ENCODE measurements around the gene MARK3. TPM values are rescaled to one million over a fixed set of nuclear protein-coding genes. Genes with fewer than 3 reads are reported as not detected.

MARK3 gene
- total RNA-seq, 1 experiment from 2014 or later: 43.0 TPM

DNA sequence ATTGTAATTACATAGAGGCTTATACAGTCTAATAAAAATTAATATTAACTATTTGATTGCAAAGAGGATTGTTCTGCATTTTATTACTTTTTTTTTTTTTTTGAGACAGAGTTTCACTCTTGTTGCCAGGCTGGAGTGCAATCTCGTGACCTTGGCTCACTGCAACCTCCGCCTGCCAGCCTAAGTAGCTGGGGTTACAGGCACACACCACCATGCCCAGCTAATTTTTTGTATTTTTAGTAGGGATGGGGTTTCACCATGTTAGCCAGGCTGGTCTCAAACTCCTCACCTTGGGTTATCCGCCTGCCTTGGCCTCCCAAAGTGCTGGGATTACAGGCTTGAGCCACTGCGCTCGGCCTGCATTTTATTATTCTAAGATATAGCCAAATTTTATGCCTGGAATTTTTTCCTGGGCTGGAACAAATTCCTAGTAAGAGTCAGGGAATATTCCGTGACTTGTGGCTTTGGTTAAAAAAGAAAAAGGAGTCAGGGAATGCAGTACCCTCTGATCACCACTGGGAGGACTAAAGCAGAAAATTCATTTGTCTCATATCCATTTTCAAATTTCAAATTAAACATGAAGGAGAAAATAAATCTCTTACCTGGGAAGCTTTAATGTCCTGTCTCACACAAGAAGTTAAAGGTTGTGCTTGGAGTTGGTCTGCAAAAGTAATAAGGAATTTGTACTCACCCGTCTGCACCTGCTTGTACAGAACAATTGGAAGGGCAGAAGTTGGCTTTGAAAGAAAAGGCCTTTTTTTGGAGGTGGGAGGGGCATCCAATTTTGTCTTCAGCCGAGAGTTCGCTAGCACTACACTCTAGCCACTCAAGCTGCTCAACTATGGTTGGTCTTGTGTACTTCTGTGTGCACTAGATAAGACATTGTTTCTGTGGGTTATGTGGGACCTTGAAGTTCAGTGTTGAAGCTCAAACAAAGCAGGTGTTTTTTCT lies 8.7 kb downstream of the MARK3 start:
- DNase-seq (ENCODE audit: low spot score): peak; percentile 45

DNA sequence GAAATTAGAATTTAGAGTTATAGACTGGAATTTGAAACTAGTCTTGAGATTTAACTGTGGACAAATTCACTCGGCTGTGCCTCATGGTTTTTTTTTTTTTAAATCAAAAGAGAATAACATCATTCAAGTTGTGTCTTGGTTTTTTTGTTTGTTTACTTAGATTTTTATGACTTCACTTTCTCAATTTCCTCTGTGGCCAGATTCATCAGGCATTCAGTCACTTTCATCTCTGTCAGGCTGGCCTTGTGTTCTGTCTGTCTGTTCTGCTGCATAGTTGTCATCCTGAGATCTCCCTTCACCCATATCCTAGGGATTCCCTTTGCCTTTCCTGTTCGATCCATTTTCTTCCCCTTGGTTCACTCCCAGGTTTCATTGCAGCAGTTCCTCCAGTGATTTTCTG lies 10.0 kb downstream of the MARK3 start:
- DNase-seq (ENCODE audit: low spot score): no peak

DNA sequence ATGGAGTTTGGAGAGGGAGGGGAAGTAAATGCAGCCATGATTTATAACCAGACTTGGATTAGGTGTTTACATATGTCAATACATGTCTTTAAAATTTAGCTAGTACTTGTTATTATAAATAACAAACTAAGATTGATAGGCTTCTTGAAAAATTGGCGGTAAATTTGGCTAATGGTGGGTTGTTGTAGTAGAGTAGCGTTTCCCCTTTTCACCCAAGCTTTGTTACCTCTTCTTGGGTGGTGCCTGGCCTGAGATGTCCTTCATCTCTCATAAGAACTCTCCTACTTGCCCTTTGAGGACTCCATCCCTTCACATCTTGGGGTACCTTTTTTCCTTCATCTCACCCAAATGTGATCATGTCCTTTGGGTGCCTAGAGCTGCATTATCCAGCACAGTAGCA lies 11.2 kb downstream of the MARK3 start:
- no peak for DNase-seq (ENCODE audit: low spot score)

DNA sequence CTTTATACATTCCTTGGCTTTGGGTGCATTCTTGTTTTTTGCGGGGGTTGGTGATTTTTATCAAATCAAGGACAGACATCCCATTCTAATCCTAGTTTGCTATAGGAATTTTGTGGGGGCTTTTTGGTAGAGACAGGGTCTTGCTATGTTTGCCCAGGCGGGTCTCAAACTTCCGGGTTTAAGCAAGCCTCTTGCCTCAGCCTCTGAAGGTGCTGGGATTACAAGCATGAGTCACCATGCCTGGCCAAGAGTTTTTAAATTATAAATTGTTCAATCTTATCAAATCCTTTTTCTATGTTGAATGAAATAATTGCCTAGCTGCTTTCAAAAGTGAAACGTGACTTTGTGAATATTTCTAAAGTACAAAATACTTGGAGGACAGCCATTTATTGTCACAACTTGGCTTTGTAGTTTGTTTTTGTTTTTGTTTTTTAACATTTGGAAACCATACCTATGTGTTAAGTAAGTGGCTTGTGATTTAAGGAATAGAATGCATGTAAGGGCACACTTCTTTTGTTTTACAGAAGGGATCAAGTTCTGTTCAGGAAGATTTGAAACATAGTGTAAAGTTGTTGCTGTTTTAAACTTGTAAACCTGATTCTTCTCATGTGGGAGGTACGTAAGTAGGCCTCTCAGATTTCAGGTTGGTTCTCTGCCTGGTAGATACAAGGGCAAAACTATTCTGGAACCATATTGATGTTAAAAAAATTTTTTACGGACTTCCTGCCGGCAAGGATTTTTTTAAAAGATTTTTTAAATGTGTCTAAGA lies 13.4 kb downstream of the MARK3 start:
- DNase-seq (ENCODE audit: low spot score): no peak

DNA sequence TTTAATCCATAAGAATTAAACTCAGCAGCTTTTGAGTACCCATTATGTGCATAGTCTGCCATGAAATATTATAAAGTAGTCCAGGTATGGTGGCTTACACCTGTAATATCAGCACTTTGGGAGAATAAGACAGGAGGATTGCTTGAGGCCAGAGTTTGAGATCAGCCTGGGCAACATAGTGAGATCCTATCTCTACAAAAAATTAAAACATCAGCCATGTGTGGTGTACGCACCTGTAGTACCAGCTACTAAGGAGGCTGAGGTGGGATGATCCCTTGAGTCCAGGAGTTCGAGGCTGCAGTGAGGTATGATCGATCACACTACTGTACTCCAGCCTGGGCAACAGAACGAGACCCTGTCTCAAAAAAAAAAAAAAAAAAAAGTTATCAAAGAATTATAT lies 15.3 kb downstream of the MARK3 start:
- no peak for DNase-seq (ENCODE audit: low spot score)

DNA sequence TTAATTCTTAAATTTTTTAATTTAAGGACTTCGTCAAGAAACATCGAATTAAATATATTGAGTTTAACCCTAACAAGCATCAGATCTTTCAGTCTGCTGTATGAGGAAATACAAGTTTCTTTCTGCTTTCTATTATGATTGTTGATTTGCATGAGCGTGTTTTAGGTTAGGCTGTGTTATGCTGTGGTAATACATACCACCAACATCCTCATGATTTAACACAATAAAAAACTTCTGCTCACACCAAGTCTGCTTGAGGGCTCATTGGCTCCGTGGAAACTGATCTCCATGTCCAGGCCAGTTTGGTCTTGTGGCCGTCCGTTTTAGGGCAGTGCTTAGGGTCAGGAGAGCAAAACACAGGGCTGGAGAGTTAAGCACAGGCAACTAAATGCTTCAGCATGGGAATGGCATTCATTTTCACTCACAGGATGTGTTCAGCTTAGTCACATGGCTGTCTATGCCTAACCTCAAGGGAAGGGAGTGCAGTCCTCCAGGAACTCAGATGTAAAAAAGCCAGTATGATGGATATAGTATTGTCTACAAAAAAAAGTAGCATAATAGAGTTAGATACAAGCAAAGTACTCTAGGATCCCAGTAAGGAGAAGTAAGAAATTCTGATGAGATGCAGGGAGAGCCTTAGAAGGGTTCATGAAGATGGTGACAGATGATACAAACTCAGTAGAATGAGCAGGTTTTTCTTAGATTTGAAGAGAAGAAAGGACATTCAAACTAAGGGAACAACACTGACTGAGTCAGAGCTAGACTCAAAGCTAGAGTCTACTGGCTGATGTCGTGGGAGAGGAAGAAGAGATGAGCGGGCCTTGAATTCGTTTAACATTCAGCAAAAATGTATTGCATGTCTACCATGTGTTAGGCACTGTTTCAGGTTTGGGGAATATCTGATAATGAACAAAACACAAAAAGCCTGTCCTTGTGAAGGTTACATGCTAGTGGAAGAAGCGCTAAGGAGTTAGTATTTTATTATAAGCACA lies 16.3 kb downstream of the MARK3 start:
- DNase-seq (ENCODE audit: low spot score): no peak

DNA sequence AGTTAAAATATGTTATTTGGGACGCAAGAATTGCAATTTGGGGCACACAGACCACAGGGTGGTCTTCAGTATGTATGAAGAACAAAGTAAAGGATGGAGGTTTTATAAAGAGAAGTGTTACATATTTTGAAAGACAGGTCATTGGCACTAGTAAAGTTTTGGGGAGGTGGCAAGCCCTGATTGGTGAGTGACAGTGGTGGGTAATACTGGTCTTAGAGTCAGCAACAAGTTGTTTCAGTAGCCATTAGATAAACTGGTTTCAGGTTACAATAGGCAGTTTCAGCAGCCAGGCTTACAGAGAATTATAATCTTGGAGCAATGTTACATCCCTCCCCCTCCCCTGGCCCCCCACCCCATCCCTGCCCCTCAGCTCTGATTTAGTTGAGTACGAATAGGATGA lies 17.5 kb downstream of the MARK3 start:
- DNase-seq (ENCODE audit: low spot score): no peak

GRCh38 chr14:103404032-103404918 lies 19.1 kb downstream of the MARK3 start:
- no peak for DNase-seq (ENCODE audit: low spot score)

DNA sequence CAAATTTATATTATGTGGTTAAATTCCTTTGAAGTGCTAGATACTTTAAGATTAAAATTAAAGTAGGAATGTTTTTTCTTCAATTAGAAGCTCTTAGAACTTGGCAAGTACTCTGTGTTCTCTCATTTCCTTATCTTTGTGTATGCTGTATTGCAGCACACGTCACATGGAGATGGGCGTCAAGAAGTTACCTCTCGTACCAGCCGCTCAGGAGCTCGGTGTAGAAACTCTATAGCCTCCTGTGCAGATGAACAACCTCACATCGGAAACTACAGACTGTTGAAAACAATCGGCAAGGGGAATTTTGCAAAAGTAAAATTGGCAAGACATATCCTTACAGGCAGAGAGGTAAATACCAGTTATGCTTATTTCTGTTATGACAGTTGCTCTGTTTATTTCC lies 19.7 kb downstream of the MARK3 start:
- no peak for DNase-seq (ENCODE audit: low spot score)

- DNase-seq (ENCODE audit: low spot score): no peak
Measured at GRCh38 chr14:103408491-103409155, 23.4 kb downstream of the MARK3 start.

GRCh38 chr14:103416916-103417315 lies 31.7 kb downstream of the MARK3 start:
- DNase-seq (ENCODE audit: low spot score): no peak

DNA sequence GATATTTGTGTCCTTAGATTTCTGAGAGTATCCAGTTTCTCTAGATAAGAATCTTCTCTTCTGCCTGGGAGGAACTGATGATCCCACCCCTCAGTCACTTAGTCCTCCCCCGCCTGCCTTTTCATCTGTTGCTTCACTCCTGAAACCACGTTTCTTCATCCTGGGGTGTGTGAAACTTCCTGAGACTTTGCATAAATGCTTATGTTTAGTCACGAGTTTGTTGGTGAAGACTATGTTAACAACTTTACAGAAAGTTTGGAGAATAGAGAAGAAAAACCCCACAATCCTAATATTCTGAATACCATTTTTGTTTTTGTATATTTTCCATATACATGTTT lies 33.2 kb downstream of the MARK3 start:
- no peak for DNase-seq (ENCODE audit: low spot score)

GRCh38 chr14:103421556-103421955 lies 36.3 kb downstream of the MARK3 start:
- DNase-seq (ENCODE audit: low spot score): no peak

GRCh38 chr14:103423050-103423461 lies 37.8 kb downstream of the MARK3 start:
- no peak for DNase-seq (ENCODE audit: low spot score)

- DNase-seq (ENCODE audit: low spot score): no peak
Measured at GRCh38 chr14:103427485-103428443, 42.5 kb downstream of the MARK3 start.

DNA sequence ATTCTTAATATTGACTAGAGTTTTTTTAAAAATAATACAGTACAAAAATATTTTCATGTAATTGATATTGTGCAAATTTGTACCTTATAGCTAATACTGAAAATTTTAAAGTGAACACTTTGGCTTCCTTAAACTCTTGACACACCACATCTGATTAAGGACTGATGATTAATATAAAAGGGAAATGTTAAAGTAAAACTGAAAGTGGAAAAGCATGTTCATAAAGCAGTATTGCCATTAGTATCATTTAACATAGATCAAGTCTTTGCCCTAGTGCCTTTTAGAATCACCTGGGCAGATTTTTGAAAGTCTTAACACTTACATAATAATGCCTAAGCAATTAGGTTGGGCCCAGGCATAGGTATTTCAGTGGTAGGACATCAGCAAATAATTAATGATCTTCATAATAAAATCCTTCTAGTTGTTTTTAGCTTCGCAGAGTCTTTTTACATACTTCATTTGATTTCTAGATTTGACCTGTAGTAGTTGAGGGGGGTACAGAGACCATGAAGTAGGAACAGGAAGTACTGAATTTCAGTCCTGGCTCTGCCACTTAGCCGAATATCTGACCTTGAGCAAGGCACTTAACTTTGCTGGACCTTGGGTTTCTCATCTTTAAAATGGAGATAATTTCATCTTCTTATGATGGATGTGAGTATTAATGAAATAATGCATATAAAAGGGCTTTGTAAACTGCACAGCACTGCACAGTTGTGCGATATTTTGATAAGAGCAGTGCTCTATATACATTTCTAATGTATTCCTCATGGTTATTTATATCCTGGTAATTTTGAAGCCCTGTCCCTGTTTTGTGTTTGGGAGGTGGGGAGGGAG lies 43.7 kb downstream of the MARK3 start:
- DNase-seq (ENCODE audit: low spot score): no peak

DNA sequence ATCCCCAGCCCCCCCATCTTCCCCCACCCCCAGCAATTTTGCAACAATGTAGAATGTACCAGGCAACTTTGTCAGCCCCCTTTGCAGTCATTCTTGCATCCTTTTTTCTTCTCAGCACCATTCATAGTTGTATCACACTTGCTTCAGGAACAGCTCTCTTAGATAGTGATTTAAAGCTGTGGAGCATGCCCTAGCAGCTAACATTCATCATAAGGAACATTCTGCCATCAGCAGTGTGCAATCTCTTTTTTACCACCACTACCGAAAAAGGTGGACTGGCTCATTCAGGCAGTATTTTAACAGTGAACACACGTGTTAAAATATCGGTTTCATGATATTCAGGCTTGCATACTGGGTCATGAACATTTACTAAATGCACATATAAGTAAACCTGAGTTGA lies 45.1 kb downstream of the MARK3 start:
- DNase-seq (ENCODE audit: low spot score): no peak

DNA sequence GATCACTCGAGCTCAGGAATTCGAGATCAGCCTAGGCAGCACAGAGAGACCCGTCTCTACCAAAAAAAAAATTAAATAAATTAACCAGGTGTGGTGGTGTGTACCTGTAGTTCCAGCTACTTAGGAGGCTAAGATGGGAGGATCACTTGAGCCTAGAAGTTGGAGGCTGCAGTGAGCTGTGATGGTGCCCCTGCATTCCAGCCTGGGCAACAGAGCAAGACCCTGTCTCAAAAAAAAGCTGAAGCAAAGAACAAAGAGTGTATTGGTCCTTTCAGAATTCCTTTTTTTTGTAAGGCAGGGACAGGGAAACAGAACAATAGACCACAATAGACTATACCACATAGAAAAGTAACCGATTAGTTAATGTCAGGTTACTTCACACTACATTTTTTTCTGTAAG lies 47.4 kb downstream of the MARK3 start:
- DNase-seq (ENCODE audit: low spot score): no peak
